Uterus (tissue), 2 donors: ENCODE measurements around the gene CEMIP.

ENCODE experiments used
- CTCF ChIP-seq, 4 experiments: fragments of 200-600 bp in 2 of 4; fragments of 450-650 bp in 2 of 4; sonication (generic) in 2 of 4; IDR thresholded peaks; one replicate each; pipeline ENCODE4 v1.5.1; 2016 to 2019; ENCODE audit warnings: antibody characterized with exemption in 4 of 4, mild to moderate bottlenecking in 2 of 4, moderate library complexity in 1 of 4
- POLR2A ChIP-seq, 2 donors: fragments of 450-650 bp; IDR thresholded peaks; one replicate each; pipeline ENCODE4 v1.6.1; 2016; ENCODE audit warnings: antibody characterized with exemption in 2 of 2, mild to moderate bottlenecking in 1 of 2, moderate library complexity in 1 of 2

GRCh38 chr15:80967991-80968510, 188.9 kb downstream of the CEMIP start:
- TF ChIP-seq CTCF (IDR thresholded peaks at IDR 0.05): no peak
- TF ChIP-seq POLR2A (IDR thresholded peaks at IDR 0.05): no peak
